Uterus (tissue), 4 donors: ENCODE results near the gene DAPK3. TPM values are rescaled to one million over a fixed set of nuclear protein-coding genes. Genes with fewer than 3 reads are reported as not detected.
A peak's percentile ranks its signal among the peaks of the same experiment; 100 is the strongest.

Experiments used
- DNase-seq, 2 donors: peaks; one replicate each; pipeline ENCODE4 v3.0.0-alpha.2; 2019 to 2020
- H3K27ac ChIP-seq, 2 donors: fragments of 200-600 bp; sonication (generic); 1 replicate in 1 of 2; 2 replicates in 1 of 2; pipeline ENCODE4 v1.5.1; 2016 to 2018
- H3K27me3 ChIP-seq, 2 donors: fragments of 200-600 bp; sonication (generic); one replicate each; pipeline ENCODE4 v1.5.1; 2018 to 2019; ENCODE audit warnings: control low read depth in 1 of 2
- H3K36me3 ChIP-seq, 2 donors: fragments of 200-600 bp; sonication (generic); one replicate each; pipeline ENCODE4 v1.5.1; 2019; ENCODE audit warnings: control low read depth in 1 of 2
- H3K4me1 ChIP-seq, 2 donors: fragments of 200-600 bp; sonication (generic); one replicate each; pipeline ENCODE4 v1.5.1; 2018 to 2019; ENCODE audit warnings: control low read depth in 1 of 2
- H3K4me3 ChIP-seq, 2 donors: fragments of 200-600 bp; sonication (generic); 1 replicate in 1 of 2; 2 replicates in 1 of 2; pipeline ENCODE4 v1.5.1; 2018 to 2019; ENCODE audit warnings: mild to moderate bottlenecking in 1 of 2
- H3K9me3 ChIP-seq, 2 donors: fragments of 200-600 bp; sonication (generic); one replicate each; pipeline ENCODE4 v1.5.1; 2019; ENCODE audit warnings: control low read depth in 1 of 2
- POLR2A ChIP-seq, 2 donors: fragments of 450-650 bp; IDR thresholded peaks; one replicate each; pipeline ENCODE4 v1.6.1; 2016; ENCODE audit warnings: antibody characterized with exemption in 2 of 2, mild to moderate bottlenecking in 1 of 2, moderate library complexity in 1 of 2
- intact Hi-C: fragments of 100-400 bp; cut with DNase I; formaldehyde crosslinking; loops from one replicate; pipeline ENCODE4 v1.15.1; 2023; ENCODE audit warnings: low total_unique reads
- total RNA-seq, 4 donors: library from RNA; depleted of rRNA in 3 of 4; stranded (reverse); fragments of >200 nt in 3 of 4; gene quantifications; one replicate each; pipeline versions ENCODE4 v1.1.0 to v1.2.4, GENCODE V29; 2014 to 2023
- TF ChIP-seq, protein P1 (sequence below), 4 experiments: fragments of 200-600 bp in 2 of 4; fragments of 450-650 bp in 2 of 4; sonication (generic) in 2 of 4; IDR thresholded peaks; one replicate each; pipeline ENCODE4 v1.5.1; 2016 to 2019; ENCODE audit warnings: antibody characterized with exemption in 4 of 4, mild to moderate bottlenecking in 2 of 4, moderate library complexity in 1 of 4
- donor health status: DM: yes; HTN: yes; CAD: no.

The DAPK3 gene
- total RNA-seq, 4 donors from 2014 or later: 7.1 to 119 (median 91.9) TPM

DNA sequence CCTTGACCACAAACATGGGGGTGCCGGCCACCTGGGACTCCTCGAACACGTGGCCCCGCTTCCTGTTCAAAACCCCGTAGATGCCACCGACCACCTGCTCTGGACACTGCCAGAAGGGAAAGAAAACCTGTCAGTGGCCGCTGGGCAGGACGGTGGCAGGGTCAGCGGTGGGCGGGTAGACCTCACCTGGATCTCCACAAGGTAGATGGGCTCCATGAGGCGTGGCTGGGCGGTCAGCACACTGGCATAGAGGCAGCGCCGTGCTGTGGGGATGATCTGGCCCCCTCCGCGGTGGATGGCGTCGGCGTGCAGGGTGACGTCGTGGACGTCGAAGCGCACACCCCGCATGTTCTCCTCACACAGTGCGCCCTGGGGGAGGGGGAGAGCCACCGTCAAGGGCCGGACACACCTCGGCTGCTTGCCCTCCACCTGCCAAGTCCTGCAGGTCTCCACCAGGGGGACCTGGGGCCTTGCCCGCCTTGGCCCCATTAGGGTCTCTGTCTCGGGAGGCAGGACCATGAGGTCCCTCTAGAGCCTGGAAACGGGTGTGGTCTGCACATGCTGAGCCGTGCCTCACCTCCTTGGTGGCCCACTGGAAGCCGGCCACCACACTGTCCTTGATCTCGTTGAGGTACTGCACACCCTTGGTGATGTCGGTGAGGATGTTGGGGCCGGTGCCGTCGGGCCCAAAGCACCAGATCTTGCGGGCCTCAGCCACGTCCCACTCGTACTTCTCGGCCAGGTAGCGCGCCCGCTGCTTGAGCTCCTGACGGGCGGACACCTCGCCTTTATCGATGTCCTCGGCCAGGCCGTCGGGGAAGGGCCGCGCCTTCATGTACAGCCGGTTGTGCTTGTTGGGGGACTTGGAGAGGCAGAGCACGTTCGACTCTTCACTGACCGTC lies 6.6 kb upstream of the DAPK3 start:
- intact Hi-C loops: no loop called here
- TF ChIP-seq, protein P1, sequence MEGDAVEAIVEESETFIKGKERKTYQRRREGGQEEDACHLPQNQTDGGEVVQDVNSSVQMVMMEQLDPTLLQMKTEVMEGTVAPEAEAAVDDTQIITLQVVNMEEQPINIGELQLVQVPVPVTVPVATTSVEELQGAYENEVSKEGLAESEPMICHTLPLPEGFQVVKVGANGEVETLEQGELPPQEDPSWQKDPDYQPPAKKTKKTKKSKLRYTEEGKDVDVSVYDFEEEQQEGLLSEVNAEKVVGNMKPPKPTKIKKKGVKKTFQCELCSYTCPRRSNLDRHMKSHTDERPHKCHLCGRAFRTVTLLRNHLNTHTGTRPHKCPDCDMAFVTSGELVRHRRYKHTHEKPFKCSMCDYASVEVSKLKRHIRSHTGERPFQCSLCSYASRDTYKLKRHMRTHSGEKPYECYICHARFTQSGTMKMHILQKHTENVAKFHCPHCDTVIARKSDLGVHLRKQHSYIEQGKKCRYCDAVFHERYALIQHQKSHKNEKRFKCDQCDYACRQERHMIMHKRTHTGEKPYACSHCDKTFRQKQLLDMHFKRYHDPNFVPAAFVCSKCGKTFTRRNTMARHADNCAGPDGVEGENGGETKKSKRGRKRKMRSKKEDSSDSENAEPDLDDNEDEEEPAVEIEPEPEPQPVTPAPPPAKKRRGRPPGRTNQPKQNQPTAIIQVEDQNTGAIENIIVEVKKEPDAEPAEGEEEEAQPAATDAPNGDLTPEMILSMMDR (IDR thresholded peaks at IDR 0.05): no peak
- TF ChIP-seq POLR2A (IDR thresholded peaks at IDR 0.05): no peak
- Histone ChIP-seq H3K4me3 (no peak overlapping the region), H3K27me3 (no peaks in the 10 kb centered on the region), H3K4me1 (no peaks in the 10 kb centered on the region), H3K36me3 (no peaks in the 10 kb centered on the region), H3K9me3 (no peaks in the 10 kb centered on the region), H3K27ac (no peak overlapping the region)
- DNase-seq: peak in 1 of 2 donors; percentile 15

DNA sequence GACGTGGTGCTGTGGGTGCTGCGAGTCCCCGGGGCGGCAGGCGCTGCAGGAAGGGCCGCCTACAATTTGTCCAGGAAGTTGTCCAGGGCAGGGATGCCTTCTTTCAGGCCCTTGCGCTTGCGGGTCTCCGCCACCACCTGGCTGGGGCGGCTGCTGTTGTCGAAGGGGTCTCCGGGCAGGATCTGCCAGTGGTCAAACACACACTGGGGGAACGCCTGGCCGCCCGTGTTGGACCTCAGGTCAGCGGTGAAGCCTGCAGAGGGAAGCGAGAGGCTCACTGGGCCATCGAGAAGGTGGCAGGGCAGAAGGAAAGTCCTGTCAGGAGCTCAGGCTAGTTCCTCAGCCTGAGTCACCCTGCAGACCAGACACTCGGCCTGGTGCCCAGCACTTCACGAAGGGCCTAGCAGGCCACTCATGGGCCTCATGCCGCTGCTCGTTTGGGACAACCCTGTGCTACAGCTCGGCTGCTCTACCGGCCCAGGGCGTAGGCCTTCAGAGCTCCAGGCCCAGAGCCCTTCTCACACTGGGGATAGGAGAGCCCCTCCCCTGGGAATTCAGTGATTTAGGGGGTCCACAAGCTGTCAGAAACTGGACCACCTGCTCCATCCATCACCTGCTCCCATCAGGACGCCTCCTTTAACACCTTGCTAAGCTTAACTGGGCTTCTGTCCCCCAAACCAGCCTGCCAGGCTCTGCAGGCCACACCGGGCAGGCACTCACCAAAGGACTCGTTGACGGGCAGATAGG lies 5.8 kb upstream of the DAPK3 start:
- Histone ChIP-seq H3K9me3 (no peaks in the 10 kb centered on the region), H3K27me3 (no peaks in the 10 kb centered on the region), H3K27ac (no peak overlapping the region), H3K36me3 (no peaks in the 10 kb centered on the region), H3K4me1 (no peaks in the 10 kb centered on the region), H3K4me3 (no peak overlapping the region)
- no peak for DNase-seq
- intact Hi-C loops: no loop called here
- no peak for TF ChIP-seq POLR2A (IDR thresholded peaks at IDR 0.05)
- TF ChIP-seq, protein P1 (IDR thresholded peaks at IDR 0.05): no peak

GRCh38 chr19:3975637-3976087 lies 4.8 kb upstream of the DAPK3 start:
- Histone ChIP-seq H3K36me3 (no peaks in the 10 kb centered on the region), H3K27ac (no peak overlapping the region)
- no peak for DNase-seq

GRCh38 chr19:3975144-3975543 lies 4.2 kb upstream of the DAPK3 start:
- TF ChIP-seq, protein P1 (IDR thresholded peaks at IDR 0.05): no peak
- TF ChIP-seq POLR2A (IDR thresholded peaks at IDR 0.05): no peak
- no peaks in the 10 kb centered on the region for H3K9me3 ChIP-seq
- no peak overlapping the region for H3K27ac ChIP-seq
- no peaks in the 10 kb centered on the region for H3K36me3 ChIP-seq
- H3K4me1 ChIP-seq: no peaks in the 10 kb centered on the region
- H3K27me3 ChIP-seq: no peaks in the 10 kb centered on the region
- intact Hi-C loops: no loop called here
- no peak overlapping the region for H3K4me3 ChIP-seq
- DNase-seq: no peak

More at GRCh38 chr19:3975637-3976087, 4.8 kb upstream of the DAPK3 start:
- intact Hi-C loops: no loop called here
- Histone ChIP-seq H3K4me3 (no peak overlapping the region), H3K9me3 (no peaks in the 10 kb centered on the region), H3K4me1 (no peaks in the 10 kb centered on the region), H3K27me3 (no peaks in the 10 kb centered on the region)
- no peak for TF ChIP-seq POLR2A (IDR thresholded peaks at IDR 0.05)
- TF ChIP-seq, protein P1 (IDR thresholded peaks at IDR 0.05): no peak
